IMR-90 (cell line): ENCODE measurements around the gene ZNF786. TPM values are rescaled to one million over a fixed set of nuclear protein-coding genes. Genes with fewer than 3 reads are reported as not detected.

ENCODE experiments used
- ATAC-seq: fragments of 200-7000 bp; cut with Tn5 transposase; 2 replicates; pipeline ENCODE4 v1.9.1; 2020; ENCODE audit warnings: low read depth, mild to moderate bottlenecking, moderate library complexity
- BruUV-seq: library from RNA; stranded (reverse); fragments of 400-500 nt; replicated peaks from 2 replicates; lab custom pipeline; 2021; lab: Mats Ljungman, UMichigan
- CTCF ChIA-PET: fragments of 300-600 bp; formaldehyde crosslinking; extraction: SDS; loops from one replicate; lab custom pipeline; 2021; ENCODE audit warnings: antibody characterized with exemption; lab: Yijun Ruan, JAX
- POLR2A ChIA-PET: fragments of 300-600 bp; sonication (Branson Sonifier 250); formaldehyde crosslinking; loops from one replicate; lab custom pipeline; 2022; ENCODE audit warnings: antibody characterized with exemption; ENCODE audit not compliant: unreplicated experiment; lab: Charles Lee
- DNase-seq: peaks from one replicate; pipeline ENCODE4 v3.0.0; 2013
- H2AFZ ChIP-seq: replicated peaks from 2 replicates; pipeline ENCODE3; 2013; ENCODE audit warnings: low read length, mild to moderate bottlenecking; ENCODE audit not compliant: poor library complexity
- H2AK5ac ChIP-seq: 2 replicates; pipeline ENCODE4 v1.6.1; 2013; ENCODE audit warnings: low read depth, low read length, inconsistent platforms
- H2AK9ac ChIP-seq: replicated peaks from 2 replicates; pipeline ENCODE3; 2013; ENCODE audit warnings: mild to moderate bottlenecking, low read depth, low read length, moderate library complexity; ENCODE audit not compliant: poor library complexity
- H2BK120ac ChIP-seq: 2 replicates; pipeline ENCODE4 v1.6.1; 2013; ENCODE audit warnings: low read depth, low read length, inconsistent platforms
- H2BK15ac ChIP-seq: 3 replicates; pipeline ENCODE4 v1.6.1; 2013; ENCODE audit warnings: low read depth, low read length, inconsistent platforms
- H2BK20ac ChIP-seq: 2 replicates; pipeline ENCODE4 v1.6.1; 2013; ENCODE audit warnings: low read depth, mild to moderate bottlenecking, inconsistent platforms, low read length, moderate library complexity
- H2BK5ac ChIP-seq: 2 replicates; pipeline ENCODE4 v1.6.1; 2013; ENCODE audit warnings: mild to moderate bottlenecking, low read depth, low read length, inconsistent platforms; ENCODE audit not compliant: poor library complexity, severe bottlenecking
- H3K14ac ChIP-seq: replicated peaks from 2 replicates; pipeline ENCODE4 v1.6.1; 2013; ENCODE audit warnings: low read depth, low read length, inconsistent platforms
- H3K18ac ChIP-seq: 2 replicates; pipeline ENCODE4 v1.6.1; 2013; ENCODE audit warnings: low read depth, low read length, control low read depth
- H3K23ac ChIP-seq: 2 replicates; pipeline ENCODE4 v1.6.1; 2013; ENCODE audit warnings: low read depth, low read length, inconsistent platforms
- H3K27ac ChIP-seq: 2 replicates; pipeline ENCODE4 v1.5.1; 2013; ENCODE audit warnings: mild to moderate bottlenecking, control low read depth, low read length; ENCODE audit not compliant: insufficient read depth
- H3K27me3 ChIP-seq: 2 replicates; pipeline ENCODE4 v1.6.1; 2013; ENCODE audit warnings: low read length; ENCODE audit not compliant: control insufficient read depth, insufficient read depth
- H3K36me3 ChIP-seq: 2 replicates; pipeline ENCODE4 v1.6.1; 2013; ENCODE audit warnings: low read length, mixed read lengths; ENCODE audit not compliant: control insufficient read depth, insufficient read depth
- H3K4ac ChIP-seq: 2 replicates; pipeline ENCODE4 v1.6.1; 2013; ENCODE audit warnings: low read depth, low read length, inconsistent platforms
- H3K4me1 ChIP-seq: 2 replicates; pipeline ENCODE4 v1.6.1; 2013; ENCODE audit warnings: low read length, mixed read lengths; ENCODE audit not compliant: control insufficient read depth, insufficient read depth
- H3K4me2 ChIP-seq: 2 replicates; pipeline ENCODE4 v1.6.1; 2013; ENCODE audit warnings: low read depth, mild to moderate bottlenecking, control low read depth, low read length, moderate library complexity
- H3K4me3 ChIP-seq: 2 replicates; pipeline ENCODE4 v1.5.1; 2013; ENCODE audit warnings: low read depth, mild to moderate bottlenecking, control low read depth, low read length, moderate library complexity; ENCODE audit not compliant: insufficient read depth
- H3K56ac ChIP-seq: 2 replicates; pipeline ENCODE4 v1.6.1; 2013; ENCODE audit warnings: low read length, inconsistent platforms; ENCODE audit not compliant: insufficient read depth; ENCODE audit errors: extremely low read depth
- H3K79me1 ChIP-seq, 2 experiments: 2 replicates each; pipeline ENCODE4 v1.6.1; 2013; ENCODE audit warnings: low read length in 2 of 2, inconsistent platforms in 1 of 2, low read depth in 1 of 2
- H3K9ac ChIP-seq: 2 replicates; pipeline ENCODE4 v1.6.1; 2013; ENCODE audit warnings: low read depth, low read length, control low read depth
- H3K9me1 ChIP-seq: 2 replicates; pipeline ENCODE4 v1.6.1; 2013; ENCODE audit warnings: low read length, inconsistent platforms; ENCODE audit not compliant: insufficient read depth
- H3K9me3 ChIP-seq: 2 replicates; pipeline ENCODE4 v1.6.1; 2013; ENCODE audit warnings: low read length; ENCODE audit not compliant: control insufficient read depth, insufficient read depth
- H4K20me1 ChIP-seq: 2 replicates; pipeline ENCODE4 v1.6.1; 2013; ENCODE audit warnings: low read length, inconsistent platforms; ENCODE audit not compliant: insufficient read depth
- H4K5ac ChIP-seq: 2 replicates; pipeline ENCODE4 v1.6.1; 2013; ENCODE audit warnings: mild to moderate bottlenecking, low read depth, low read length, control low read depth
- H4K8ac ChIP-seq, 2 experiments: 2 replicates each; pipeline ENCODE4 v1.6.1; 2013; ENCODE audit warnings: low read depth in 2 of 2, low read length in 2 of 2, control low read depth in 1 of 2, inconsistent platforms in 1 of 2
- H4K91ac ChIP-seq: 2 replicates; pipeline ENCODE4 v1.6.1; 2013; ENCODE audit warnings: low read depth, low read length, inconsistent platforms; ENCODE audit not compliant: insufficient read depth
- BHLHE40 ChIP-seq: fragments of 150-350 bp; IDR thresholded peaks from 2 replicates; pipeline ENCODE4 v1.6.1; 2016; ENCODE audit warnings: mild to moderate bottlenecking, low read depth, low read length
- CEBPB ChIP-seq: IDR thresholded peaks from 2 replicates; pipeline ENCODE4 v1.6.1; 2012; ENCODE audit warnings: low read depth, low read length, improper control_type of control experiment
- CHD1 ChIP-seq: IDR thresholded peaks from 2 replicates; pipeline ENCODE4 v1.6.1; 2012; ENCODE audit warnings: low read depth, low read length, improper control_type of control experiment
- FOS ChIP-seq: fragments of 150-350 bp; IDR thresholded peaks from 2 replicates; pipeline ENCODE4 v1.6.1; 2016; ENCODE audit warnings: low read depth, low read length
- MAFK ChIP-seq: IDR thresholded peaks from 2 replicates; pipeline ENCODE4 v1.6.1; 2012; ENCODE audit warnings: low read depth, low read length, improper control_type of control experiment
- MAZ ChIP-seq: IDR thresholded peaks from 2 replicates; pipeline ENCODE4 v1.6.1; 2012; ENCODE audit warnings: low read depth, mild to moderate bottlenecking, low read length, improper control_type of control experiment, moderate library complexity, borderline replicate concordance
- MXI1 ChIP-seq: IDR thresholded peaks from 2 replicates; pipeline ENCODE4 v1.6.1; 2012; ENCODE audit warnings: low read depth, mild to moderate bottlenecking, low read length, moderate library complexity, borderline replicate concordance
- NFE2L2 ChIP-seq: fragments of 150-350 bp; IDR thresholded peaks from 2 replicates; pipeline ENCODE4 v1.6.1; 2016; ENCODE audit warnings: low read depth, mild to moderate bottlenecking, low read length
- POLR2A ChIP-seq: IDR thresholded peaks from 2 replicates; pipeline ENCODE4 v1.6.1; 2012; ENCODE audit warnings: mild to moderate bottlenecking, low read depth, low read length
- RAD21 ChIP-seq: IDR thresholded peaks from 2 replicates; pipeline ENCODE4 v1.6.1; 2012; ENCODE audit warnings: low read length, improper control_type of control experiment
- RCOR1 ChIP-seq: IDR thresholded peaks from 2 replicates; pipeline ENCODE4 v1.6.1; 2012; ENCODE audit warnings: mild to moderate bottlenecking, low read length, improper control_type of control experiment; ENCODE audit not compliant: insufficient replicate concordance
- RFX5 ChIP-seq: IDR thresholded peaks from 2 replicates; pipeline ENCODE4 v1.8.0; 2012; ENCODE audit warnings: low read depth, mild to moderate bottlenecking, low read length, moderate library complexity
- SMC3 ChIP-seq: fragments of 150-350 bp; IDR thresholded peaks from 2 replicates; pipeline ENCODE4 v1.6.1; 2016; ENCODE audit warnings: low read depth, mild to moderate bottlenecking, antibody characterized with exemption, low read length, moderate library complexity
- WGBS, 2 experiments: methylation state at CpG; one replicate each; pipeline versions ENCODE4 v1.1.5 to v1.1.7; 2013; ENCODE audit warnings: missing lambda C conversion rate in 2 of 2; ENCODE audit not compliant: insufficient read length in 1 of 2; ENCODE audit errors: extremely low coverage in 2 of 2; 5-methylcytosine and 5-hydroxymethylcytosine counted together
- dilution Hi-C: fragments of 300-500 bp; cut with HindIII; formaldehyde crosslinking; loops from one replicate; pipeline ENCODE4 v1.14.3; 2018; ENCODE audit warnings: low sequenced_read_pairs; ENCODE audit not compliant: unreplicated experiment
- in situ Hi-C: fragments of 300-500 bp; cut with MboI; formaldehyde crosslinking; loops from 3 replicates; pipeline ENCODE4 v1.14.3; 2019; ENCODE audit warnings: low sequenced_read_pairs, inconsistent platforms, mixed read lengths
- intact Hi-C: fragments of 100-400 bp; cut with micrococcal nuclease; formaldehyde crosslinking; loops from 2 replicates; pipeline ENCODE4 v1.10.0; 2022
- polyA plus RNA-seq, 3 experiments: library from polyadenylated mRNA; depleted of rRNA; stranded (reverse); fragments of >200 nt; gene quantifications; 2 replicates each; pipeline ENCODE4 v1.2.3, GENCODE V29; 2012; ENCODE audit warnings: low replicate concordance in 1 of 3
- total RNA-seq: library from RNA; depleted of rRNA; stranded (reverse); fragments of >200 nt; gene quantifications from 2 replicates; pipeline ENCODE4 v1.2.3, GENCODE V29; 2012
- TF ChIP-seq, protein P1 (sequence below): conservative IDR thresholded peaks from 2 replicates; pipeline ENCODE4 v1.5.1; 2012; ENCODE audit warnings: mild to moderate bottlenecking, low read depth, low read length, improper control_type of control experiment
- TF ChIP-seq, protein P2 (sequence below): fragments of 150-350 bp; IDR thresholded peaks from 2 replicates; pipeline ENCODE4 v1.6.1; 2016; ENCODE audit warnings: low read depth, mild to moderate bottlenecking, low read length, moderate library complexity, borderline replicate concordance
- TF ChIP-seq, protein P3 (sequence below): fragments of 150-350 bp; IDR thresholded peaks from 2 replicates; pipeline ENCODE4 v1.6.1; 2017; ENCODE audit warnings: mild to moderate bottlenecking, antibody characterized with exemption, low read length, low read depth

Gene ZNF786
- total and polyA plus RNA-seq, 2 of the 4 experiments (the other 2 are of a cell fraction), result 2.8 to 7.3 TPM

DNA sequence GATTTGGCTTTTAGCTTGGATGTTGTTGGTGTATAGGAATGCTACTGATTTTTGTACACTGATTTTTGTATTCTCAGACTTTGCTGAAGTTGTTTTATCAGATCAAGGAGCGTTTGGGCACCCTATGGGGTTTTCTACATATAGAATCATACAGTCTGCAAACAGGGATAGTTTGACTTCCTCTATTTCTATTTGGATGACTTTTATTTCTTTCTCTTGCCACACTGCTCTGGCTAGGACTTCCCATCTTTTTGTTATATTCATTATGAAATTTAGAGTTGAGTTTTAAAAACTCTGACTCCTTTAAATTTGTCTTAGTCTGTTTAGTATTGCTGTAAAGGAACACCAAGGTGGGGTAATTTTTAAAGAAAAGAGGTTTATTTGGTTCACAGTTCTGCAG lies 4.7 kb downstream of the ZNF786 start:
- no peak overlapping the region for H3K18ac ChIP-seq
- H4K5ac ChIP-seq, result no peak overlapping the region
- H2BK15ac ChIP-seq, result no peak overlapping the region
- H2AK5ac ChIP-seq, result no peak overlapping the region
- H3K4me3 ChIP-seq, result no peak overlapping the region
- TF ChIP-seq BHLHE40 (no peak), CEBPB (no peak), FOS (no peak), RFX5 (no peak), SMC3 (no peak), RAD21 (no peak), NFE2L2 (no peak), RCOR1 (no peak), POLR2A (no peak), CHD1 (no peak), MXI1 (no peak), MAFK (no peak), MAZ (no peak)
- TF ChIP-seq, protein P1, sequence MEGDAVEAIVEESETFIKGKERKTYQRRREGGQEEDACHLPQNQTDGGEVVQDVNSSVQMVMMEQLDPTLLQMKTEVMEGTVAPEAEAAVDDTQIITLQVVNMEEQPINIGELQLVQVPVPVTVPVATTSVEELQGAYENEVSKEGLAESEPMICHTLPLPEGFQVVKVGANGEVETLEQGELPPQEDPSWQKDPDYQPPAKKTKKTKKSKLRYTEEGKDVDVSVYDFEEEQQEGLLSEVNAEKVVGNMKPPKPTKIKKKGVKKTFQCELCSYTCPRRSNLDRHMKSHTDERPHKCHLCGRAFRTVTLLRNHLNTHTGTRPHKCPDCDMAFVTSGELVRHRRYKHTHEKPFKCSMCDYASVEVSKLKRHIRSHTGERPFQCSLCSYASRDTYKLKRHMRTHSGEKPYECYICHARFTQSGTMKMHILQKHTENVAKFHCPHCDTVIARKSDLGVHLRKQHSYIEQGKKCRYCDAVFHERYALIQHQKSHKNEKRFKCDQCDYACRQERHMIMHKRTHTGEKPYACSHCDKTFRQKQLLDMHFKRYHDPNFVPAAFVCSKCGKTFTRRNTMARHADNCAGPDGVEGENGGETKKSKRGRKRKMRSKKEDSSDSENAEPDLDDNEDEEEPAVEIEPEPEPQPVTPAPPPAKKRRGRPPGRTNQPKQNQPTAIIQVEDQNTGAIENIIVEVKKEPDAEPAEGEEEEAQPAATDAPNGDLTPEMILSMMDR, result no peak
- TF ChIP-seq, protein P2, sequence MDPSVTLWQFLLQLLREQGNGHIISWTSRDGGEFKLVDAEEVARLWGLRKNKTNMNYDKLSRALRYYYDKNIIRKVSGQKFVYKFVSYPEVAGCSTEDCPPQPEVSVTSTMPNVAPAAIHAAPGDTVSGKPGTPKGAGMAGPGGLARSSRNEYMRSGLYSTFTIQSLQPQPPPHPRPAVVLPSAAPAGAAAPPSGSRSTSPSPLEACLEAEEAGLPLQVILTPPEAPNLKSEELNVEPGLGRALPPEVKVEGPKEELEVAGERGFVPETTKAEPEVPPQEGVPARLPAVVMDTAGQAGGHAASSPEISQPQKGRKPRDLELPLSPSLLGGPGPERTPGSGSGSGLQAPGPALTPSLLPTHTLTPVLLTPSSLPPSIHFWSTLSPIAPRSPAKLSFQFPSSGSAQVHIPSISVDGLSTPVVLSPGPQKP, result no peak
- TF ChIP-seq, protein P3, sequence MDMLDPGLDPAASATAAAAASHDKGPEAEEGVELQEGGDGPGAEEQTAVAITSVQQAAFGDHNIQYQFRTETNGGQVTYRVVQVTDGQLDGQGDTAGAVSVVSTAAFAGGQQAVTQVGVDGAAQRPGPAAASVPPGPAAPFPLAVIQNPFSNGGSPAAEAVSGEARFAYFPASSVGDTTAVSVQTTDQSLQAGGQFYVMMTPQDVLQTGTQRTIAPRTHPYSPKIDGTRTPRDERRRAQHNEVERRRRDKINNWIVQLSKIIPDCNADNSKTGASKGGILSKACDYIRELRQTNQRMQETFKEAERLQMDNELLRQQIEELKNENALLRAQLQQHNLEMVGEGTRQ, result no peak
- H3K14ac ChIP-seq, result no peak overlapping the region
- no peaks in the 10 kb centered on the region for H3K4me1 ChIP-seq
- CTCF ChIA-PET, result no interaction called here
- dilution Hi-C loops (no loop called here), intact Hi-C loops (no loop called here), in situ Hi-C loops (no loop called here)
- no peak overlapping the region for H3K4ac ChIP-seq
- no peak overlapping the region for H3K9ac ChIP-seq
- H3K27ac ChIP-seq, result no peak overlapping the region
- peaks cover 3% of the 10 kb centered on the region; the same call in 1 of the 2 replicates for H3K9me1 ChIP-seq
- no peak overlapping the region for H3K23ac ChIP-seq
- H2BK20ac ChIP-seq, result no peak overlapping the region
- H3K79me1 ChIP-seq, result peaks cover 20 to 24% of the 10 kb centered on the region in 2 experiments
- no peak overlapping the region for H2AK9ac ChIP-seq
- H2BK120ac ChIP-seq, result no peak overlapping the region
- no peak overlapping the region for H2AFZ ChIP-seq
- H3K36me3 ChIP-seq, result no peaks in the 10 kb centered on the region
- no peak overlapping the region for H3K4me2 ChIP-seq
- DNase-seq (no peak), ATAC-seq (no peak)
- no peaks in the 10 kb centered on the region for H3K9me3 ChIP-seq
- BruUV-seq, result no TSS peak
- POLR2A ChIA-PET, result no interaction called here
- H4K8ac ChIP-seq, result no peak overlapping the region
- H3K27me3 ChIP-seq, result no peaks in the 10 kb centered on the region
- H4K91ac ChIP-seq, result no peak overlapping the region
- H2BK5ac ChIP-seq, result no peak overlapping the region
- no peaks in the 10 kb centered on the region for H4K20me1 ChIP-seq
- no peak overlapping the region for H3K56ac ChIP-seq
- WGBS, 2 experiments, result no CpG with 5 or more reads among the region's 1 CpG
